ENCODE results near the gene SETD7.

GRCh38 chr4:139450586-139450985 lies 105.4 kb downstream of the SETD7 start:
- TF ChIP-seq, protein P1, sequence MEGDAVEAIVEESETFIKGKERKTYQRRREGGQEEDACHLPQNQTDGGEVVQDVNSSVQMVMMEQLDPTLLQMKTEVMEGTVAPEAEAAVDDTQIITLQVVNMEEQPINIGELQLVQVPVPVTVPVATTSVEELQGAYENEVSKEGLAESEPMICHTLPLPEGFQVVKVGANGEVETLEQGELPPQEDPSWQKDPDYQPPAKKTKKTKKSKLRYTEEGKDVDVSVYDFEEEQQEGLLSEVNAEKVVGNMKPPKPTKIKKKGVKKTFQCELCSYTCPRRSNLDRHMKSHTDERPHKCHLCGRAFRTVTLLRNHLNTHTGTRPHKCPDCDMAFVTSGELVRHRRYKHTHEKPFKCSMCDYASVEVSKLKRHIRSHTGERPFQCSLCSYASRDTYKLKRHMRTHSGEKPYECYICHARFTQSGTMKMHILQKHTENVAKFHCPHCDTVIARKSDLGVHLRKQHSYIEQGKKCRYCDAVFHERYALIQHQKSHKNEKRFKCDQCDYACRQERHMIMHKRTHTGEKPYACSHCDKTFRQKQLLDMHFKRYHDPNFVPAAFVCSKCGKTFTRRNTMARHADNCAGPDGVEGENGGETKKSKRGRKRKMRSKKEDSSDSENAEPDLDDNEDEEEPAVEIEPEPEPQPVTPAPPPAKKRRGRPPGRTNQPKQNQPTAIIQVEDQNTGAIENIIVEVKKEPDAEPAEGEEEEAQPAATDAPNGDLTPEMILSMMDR (IDR thresholded peaks at IDR 0.05; ENCODE audit: low read depth, low read length), result no peak
- TF ChIP-seq POLR2A (IDR thresholded peaks at IDR 0.05; ENCODE audit: extremely low read depth, insufficient read length), result no peak
- TF ChIP-seq MYC (IDR thresholded peaks at IDR 0.05; ENCODE audit: low read depth, low read length), result no peak
- no peak for TF ChIP-seq MAX (IDR thresholded peaks at IDR 0.05; ENCODE audit: low read depth, low read length)

Measured in NB4 (cell line).